SJCRH30 (cell line): ENCODE results near the gene ZPR1. TPM values are rescaled to one million over a fixed set of nuclear protein-coding genes. Genes with fewer than 3 reads are reported as not detected.
"Not testable (repeated sequence)": the region's sequence is repeated elsewhere in the genome, so short reads cannot be mapped to it uniquely, and the experiment has no call there.

Source experiments
- DNase-seq, 2 experiments: peaks; one replicate each; pipeline ENCODE4 v3.0.0-alpha.2; 2015 to 2020
- H3K27ac ChIP-seq: fragments of 250-450 bp; sonication (Bioruptor Pico); 2 replicates; pipeline ENCODE4 v1.5.1; 2020; ENCODE audit warnings: mild to moderate bottlenecking, moderate library complexity
- H3K27me3 ChIP-seq: fragments of 250-450 bp; sonication (Bioruptor Pico); 2 replicates; pipeline ENCODE4 v1.5.1; 2020; ENCODE audit warnings: mild to moderate bottlenecking, moderate library complexity
- H3K36me3 ChIP-seq: fragments of 250-450 bp; sonication (Bioruptor Pico); 2 replicates; pipeline ENCODE4 v1.5.1; 2020; ENCODE audit warnings: mild to moderate bottlenecking, moderate library complexity
- H3K4me1 ChIP-seq: fragments of 250-450 bp; sonication (Bioruptor Pico); 2 replicates; pipeline ENCODE4 v1.5.1; 2020; ENCODE audit warnings: mild to moderate bottlenecking, moderate library complexity
- H3K4me3 ChIP-seq: fragments of 250-450 bp; sonication (Bioruptor Pico); 2 replicates; pipeline ENCODE4 v1.5.1; 2020; ENCODE audit warnings: mild to moderate bottlenecking, moderate library complexity
- H3K9me3 ChIP-seq: fragments of 250-450 bp; sonication (Bioruptor Pico); replicated peaks from 2 replicates; pipeline ENCODE4 v1.5.1; 2020; ENCODE audit warnings: mild to moderate bottlenecking, moderate library complexity
- total RNA-seq: library from RNA; depleted of rRNA; stranded (reverse); fragments of >200 nt; shearing (Covaris generic); gene quantifications from 2 replicates; pipeline ENCODE4 v1.2.3, GENCODE V29; 2014; rRNA removed

The ZPR1 gene, protein sequence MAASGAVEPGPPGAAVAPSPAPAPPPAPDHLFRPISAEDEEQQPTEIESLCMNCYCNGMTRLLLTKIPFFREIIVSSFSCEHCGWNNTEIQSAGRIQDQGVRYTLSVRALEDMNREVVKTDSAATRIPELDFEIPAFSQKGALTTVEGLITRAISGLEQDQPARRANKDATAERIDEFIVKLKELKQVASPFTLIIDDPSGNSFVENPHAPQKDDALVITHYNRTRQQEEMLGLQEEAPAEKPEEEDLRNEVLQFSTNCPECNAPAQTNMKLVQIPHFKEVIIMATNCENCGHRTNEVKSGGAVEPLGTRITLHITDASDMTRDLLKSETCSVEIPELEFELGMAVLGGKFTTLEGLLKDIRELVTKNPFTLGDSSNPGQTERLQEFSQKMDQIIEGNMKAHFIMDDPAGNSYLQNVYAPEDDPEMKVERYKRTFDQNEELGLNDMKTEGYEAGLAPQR
- total RNA-seq, result 33.3 and 42.3 TPM in 2 replicates

DNA sequence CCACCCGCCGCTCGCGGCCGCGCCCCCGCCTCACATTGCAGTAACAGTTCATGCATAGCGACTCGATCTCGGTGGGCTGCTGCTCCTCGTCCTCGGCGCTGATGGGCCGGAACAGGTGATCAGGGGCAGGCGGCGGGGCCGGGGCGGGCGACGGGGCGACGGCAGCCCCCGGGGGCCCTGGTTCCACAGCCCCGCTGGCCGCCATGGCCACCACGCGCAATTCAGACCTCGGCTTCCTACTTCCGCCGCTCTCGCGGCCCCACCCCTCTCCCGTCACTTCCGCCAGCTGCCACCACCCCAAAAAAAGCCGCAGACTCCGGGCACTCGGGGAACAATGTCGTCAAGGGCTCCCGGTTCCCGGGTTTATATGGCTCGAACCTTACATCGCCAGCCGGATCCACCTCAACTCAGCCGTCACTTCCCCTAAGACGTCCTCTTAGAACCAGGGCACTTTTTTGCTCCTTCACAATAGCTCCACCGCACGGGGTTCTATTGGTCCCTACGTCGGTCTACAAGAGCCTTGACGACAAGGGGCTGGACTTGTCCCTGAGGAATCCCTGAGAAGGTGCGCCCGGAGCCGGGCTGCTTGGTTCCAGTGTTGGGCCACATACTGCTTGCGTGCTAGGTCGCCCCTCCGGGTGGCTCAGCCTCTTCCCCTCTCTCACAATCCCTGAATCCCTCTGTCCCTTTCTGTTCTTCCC lies at the start of gene ZPR1:
ZPR1 (minus strand) TSS at position 238 of the 701 bp plus-strand sequence; CDS start at position 205, 33 bp downstream.
- Histone ChIP-seq H3K36me3 (peaks cover 15% of the 10 kb centered on the region), H3K27me3 (no peaks in the 10 kb centered on the region), H3K4me3 (peak within 1 kb of the TSS; percentile 91), H3K4me1 (peaks cover 8% of the 10 kb centered on the region; the same call in 1 of the 2 replicates), H3K9me3 (no peaks in the 10 kb centered on the region), H3K27ac (peak within 1 kb of the TSS; percentile 50)
- peak; percentile 61 to 68 for DNase-seq

DNA sequence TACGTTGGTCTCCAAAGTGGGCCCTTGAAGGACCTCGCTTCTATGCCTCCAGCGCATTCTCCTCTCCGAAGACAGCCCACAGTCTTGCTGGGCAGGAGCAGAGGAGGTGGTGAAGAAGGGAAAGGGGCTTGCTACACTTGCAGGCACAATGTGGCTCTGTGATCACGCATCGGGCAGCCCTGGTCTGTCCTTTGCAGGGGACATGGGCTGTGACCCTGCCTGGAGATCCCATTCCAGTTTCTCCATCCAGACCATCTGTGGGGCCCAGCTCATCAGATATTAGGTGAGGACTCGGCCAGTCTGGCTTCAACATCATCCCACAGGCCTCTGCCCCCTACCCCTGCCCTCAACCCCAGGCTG lies 48.8 kb upstream of the ZPR1 start:
- H3K4me1 ChIP-seq, result no peaks in the 10 kb centered on the region
- H3K9me3 ChIP-seq, result no peaks in the 10 kb centered on the region
- no peak overlapping the region for H3K27ac ChIP-seq
- H3K36me3 ChIP-seq, result no peaks in the 10 kb centered on the region
- no peak overlapping the region for H3K4me3 ChIP-seq
- no peak for DNase-seq
- H3K27me3 ChIP-seq, result no peaks in the 10 kb centered on the region

DNA sequence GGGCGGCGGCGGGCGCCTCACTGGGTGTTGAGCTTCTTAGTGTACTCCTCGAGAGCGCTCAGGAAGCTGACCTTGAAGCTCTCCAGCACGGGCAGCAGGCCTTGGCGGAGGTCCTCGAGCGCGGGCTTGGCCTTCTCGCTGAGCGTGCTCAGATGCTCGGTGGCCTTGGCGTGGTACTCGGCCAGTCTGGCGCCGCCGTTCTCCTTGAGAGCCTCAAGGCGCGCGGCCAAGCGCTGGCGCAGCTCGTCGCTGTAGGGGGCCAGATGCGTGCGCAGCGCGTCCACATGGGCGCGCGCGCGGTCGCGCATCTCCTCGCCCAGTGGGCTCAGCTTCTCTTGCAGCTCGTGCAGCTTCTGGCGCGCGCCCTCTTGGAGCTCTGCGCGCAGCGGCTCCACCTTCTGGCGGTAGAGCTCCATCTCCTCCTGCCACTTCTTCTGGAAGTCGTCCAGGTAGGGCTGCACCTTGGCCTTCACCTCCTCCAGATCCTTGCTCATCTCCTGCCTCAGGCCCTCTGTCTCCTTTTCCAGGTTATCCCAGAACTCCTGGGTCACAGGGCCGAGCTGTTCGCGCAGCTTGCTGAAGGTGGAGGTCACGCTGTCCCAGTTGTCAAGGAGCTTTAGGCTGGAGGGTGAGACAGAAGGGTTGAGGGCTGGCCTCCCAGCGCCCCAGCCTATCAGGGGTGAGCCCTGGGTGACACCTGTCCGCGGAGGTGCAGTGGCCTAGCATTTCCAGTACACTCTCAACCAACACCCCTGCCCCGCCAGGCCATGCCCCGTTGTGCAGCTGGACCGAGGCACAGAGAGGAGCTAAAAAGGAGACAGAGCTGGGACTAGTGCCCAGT lies 48.2 kb upstream of the ZPR1 start:
- Histone ChIP-seq H3K4me3 (no peak overlapping the region), H3K27me3 (no peaks in the 10 kb centered on the region), H3K9me3 (no peaks in the 10 kb centered on the region), H3K36me3 (no peaks in the 10 kb centered on the region), H3K27ac (no peak overlapping the region), H3K4me1 (no peaks in the 10 kb centered on the region)
- no peak for DNase-seq

DNA sequence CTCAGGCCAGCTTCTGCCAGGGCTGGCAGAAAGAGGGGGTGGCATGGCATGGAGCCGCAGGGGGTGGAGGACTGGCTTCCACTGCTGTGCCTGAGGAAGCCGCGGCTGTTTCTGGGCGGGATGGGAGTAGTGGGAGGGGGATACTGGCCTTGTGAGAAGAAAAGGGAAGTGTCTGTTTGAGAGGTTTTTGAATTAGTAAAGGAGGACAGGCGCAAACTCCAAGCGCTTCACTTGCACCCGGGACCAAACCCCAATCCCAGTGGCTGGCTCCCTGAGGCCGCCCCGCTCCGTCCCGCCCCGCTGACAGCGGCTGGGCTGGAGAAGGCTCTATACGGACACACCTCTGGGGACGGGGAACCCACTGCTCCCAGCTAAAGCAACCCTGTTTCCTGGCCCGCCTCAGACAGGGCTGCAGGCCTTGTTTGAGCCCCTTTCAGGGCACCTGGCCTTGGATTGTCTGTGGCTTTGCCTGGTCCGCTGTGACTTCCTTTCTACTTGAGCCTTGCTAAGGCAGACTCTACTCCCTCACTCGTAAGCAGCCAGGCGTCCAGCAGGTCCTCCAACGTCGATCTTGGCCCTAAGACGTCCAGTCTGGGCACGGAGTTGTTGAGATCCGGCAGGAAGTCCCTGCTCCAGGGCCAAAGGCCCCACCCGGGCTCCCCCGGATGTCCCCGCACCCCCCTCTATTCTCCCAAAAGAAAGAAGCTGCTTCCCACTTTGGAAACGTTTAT lies 47.4 kb upstream of the ZPR1 start:
- Histone ChIP-seq H3K27me3 (no peaks in the 10 kb centered on the region), H3K27ac (no peak overlapping the region), H3K4me3 (no peak overlapping the region), H3K9me3 (no peaks in the 10 kb centered on the region), H3K36me3 (no peaks in the 10 kb centered on the region), H3K4me1 (no peaks in the 10 kb centered on the region)
- no peak for DNase-seq

DNA sequence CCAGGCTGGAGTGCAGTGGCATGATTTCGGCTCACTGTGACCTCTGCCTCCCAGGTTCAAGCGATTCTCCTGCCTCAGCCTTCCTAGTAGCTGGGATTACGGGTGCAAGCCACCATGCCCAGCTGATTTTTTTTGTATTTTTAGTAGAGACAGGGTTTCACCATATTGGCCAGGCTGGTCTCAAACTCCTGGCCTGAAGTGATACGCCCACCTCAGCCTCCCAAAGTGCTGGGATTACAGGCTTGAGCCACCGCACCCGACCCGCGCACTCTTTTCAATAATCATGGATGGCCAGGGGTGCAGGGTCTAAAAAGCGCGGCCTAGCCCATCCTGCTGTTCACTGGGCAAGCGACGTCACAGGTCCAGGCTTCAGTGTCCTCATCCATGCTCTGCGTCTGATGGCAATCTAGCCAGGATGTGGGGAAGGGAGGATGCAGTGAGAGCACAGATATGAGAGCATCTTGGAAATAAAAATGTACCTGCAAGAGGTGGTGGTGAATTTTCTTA lies 46.8 kb upstream of the ZPR1 start:
- H3K27ac ChIP-seq, H3K4me3 ChIP-seq, DNase-seq, H3K4me1 ChIP-seq, H3K27me3 ChIP-seq, H3K9me3 ChIP-seq, H3K36me3 ChIP-seq: not testable (repeated sequence)

DNA sequence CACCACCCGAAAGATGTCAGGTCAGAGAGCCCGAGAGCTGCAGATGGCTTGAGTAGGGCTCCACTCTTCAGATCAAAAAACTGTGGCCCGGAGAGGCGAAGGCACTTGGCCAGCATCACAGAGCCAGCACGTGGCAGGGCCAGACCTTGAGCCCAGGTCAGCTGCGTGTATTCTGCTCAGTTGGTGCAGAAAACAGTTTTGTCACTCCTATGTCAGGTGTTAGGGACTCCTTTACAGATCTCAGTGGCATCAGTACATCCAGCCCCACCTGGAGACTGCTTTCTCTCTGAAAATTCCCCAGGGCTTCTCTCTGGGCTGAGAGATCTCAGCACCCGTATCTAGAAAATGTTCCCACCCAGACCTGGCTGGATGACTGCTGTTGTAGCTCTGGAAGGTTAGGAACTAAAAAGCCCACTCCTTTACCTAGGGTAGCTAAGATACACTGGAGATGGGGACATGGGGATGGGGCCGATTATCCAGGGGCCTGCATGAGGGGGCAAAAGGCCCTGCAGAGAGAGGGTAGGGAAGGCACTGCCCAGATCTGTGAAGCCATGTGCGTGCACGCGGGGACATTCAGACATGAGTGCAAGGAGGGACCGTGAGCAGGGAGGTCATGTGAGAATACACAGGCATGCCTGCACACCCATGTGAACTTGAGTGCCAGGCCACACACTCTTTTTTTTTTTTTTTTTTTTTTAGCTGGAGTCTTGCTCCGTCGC lies 46.2 kb upstream of the ZPR1 start:
- DNase-seq, result no peak
- Histone ChIP-seq H3K36me3 (no peaks in the 10 kb centered on the region), H3K9me3 (no peaks in the 10 kb centered on the region), H3K27ac (no peak overlapping the region), H3K4me1 (no peaks in the 10 kb centered on the region), H3K4me3 (no peak overlapping the region), H3K27me3 (no peaks in the 10 kb centered on the region)

DNA sequence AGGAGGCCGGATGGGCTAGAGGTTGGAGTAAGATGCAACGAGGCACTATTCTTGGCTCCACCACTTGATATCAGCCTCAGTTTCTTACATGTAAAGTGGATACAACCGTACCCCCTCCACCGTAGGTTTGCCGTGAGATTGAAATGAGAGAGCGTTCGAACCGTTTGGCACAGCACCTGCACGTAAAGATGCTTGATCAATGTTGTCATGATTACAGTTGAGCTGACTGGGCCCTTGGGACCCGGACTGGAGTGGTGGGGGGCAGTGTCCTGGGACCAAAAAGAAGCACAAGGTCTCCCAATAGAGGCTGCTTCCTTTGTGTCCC lies 45.6 kb upstream of the ZPR1 start:
- Histone ChIP-seq H3K27me3 (no peaks in the 10 kb centered on the region), H3K36me3 (no peaks in the 10 kb centered on the region), H3K4me1 (no peaks in the 10 kb centered on the region), H3K4me3 (no peak overlapping the region), H3K27ac (no peak overlapping the region), H3K9me3 (no peaks in the 10 kb centered on the region)
- DNase-seq, result no peak

DNA sequence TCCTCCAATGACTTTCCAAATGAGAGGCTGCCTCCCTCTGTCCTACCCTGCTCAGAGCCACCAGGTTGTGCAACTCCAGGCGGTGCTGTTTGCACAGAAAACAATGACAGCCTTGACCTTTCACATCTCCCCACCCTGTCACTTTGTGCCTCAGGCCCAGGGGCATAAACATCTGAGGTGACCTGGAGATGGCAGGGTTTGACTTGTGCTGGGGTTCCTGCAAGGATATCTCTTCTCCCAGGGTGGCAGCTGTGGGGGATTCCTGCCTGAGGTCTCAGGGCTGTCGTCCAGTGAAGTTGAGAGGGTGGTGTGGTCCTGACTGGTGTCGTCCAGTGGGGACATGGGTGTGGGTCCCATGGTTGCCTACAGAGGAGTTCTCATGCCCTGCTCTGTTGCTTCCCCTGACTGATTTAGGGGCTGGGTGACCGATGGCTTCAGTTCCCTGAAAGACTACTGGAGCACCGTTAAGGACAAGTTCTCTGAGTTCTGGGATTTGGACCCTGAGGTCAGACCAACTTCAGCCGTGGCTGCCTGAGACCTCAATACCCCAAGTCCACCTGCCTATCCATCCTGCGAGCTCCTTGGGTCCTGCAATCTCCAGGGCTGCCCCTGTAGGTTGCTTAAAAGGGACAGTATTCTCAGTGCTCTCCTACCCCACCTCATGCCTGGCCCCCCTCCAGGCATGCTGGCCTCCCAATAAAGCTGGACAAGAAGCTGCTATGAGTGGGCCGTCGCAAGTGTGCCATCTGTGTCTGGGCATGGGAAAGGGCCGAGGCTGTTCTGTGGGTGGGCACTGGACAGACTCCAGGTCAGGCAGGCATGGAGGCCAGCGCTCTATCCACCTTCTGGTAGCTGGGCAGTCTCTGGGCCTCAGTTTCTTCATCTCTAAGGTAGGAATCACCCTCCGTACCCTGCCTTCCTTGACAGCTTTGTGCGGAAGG lies 44.8 kb upstream of the ZPR1 start:
- H3K27me3 ChIP-seq, result no peaks in the 10 kb centered on the region

DNA sequence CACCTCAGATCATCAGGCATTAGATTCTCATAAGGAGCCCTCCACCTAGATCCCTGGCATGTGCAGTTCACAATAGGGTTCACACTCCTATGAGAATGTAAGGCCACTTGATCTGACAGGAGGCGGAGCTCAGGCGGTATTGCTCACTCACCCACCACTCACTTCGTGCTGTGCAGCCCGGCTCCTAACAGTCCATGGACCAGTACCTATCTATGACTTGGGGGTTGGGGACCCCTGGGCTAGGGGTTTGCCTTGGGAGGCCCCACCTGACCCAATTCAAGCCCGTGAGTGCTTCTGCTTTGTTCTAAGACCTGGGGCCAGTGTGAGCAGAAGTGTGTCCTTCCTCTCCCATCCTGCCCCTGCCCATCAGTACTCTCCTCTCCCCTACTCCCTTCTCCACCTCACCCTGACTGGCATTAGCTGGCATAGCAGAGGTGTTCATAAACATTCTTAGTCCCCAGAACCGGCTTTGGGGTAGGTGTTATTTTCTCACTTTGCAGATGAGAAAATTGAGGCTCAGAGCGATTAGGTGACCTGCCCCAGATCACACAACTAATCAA lies 44.0 kb upstream of the ZPR1 start:
- Histone ChIP-seq H3K27me3 (no peaks in the 10 kb centered on the region), H3K4me3 (no peak overlapping the region)

More for the DNA sequence above, 44.8 kb upstream of the ZPR1 start:
- H3K4me1 ChIP-seq, result no peaks in the 10 kb centered on the region
- no peaks in the 10 kb centered on the region for H3K36me3 ChIP-seq
- H3K4me3 ChIP-seq, result no peak overlapping the region
- no peaks in the 10 kb centered on the region for H3K9me3 ChIP-seq
- no peak overlapping the region for H3K27ac ChIP-seq
- DNase-seq, result no peak

DNA sequence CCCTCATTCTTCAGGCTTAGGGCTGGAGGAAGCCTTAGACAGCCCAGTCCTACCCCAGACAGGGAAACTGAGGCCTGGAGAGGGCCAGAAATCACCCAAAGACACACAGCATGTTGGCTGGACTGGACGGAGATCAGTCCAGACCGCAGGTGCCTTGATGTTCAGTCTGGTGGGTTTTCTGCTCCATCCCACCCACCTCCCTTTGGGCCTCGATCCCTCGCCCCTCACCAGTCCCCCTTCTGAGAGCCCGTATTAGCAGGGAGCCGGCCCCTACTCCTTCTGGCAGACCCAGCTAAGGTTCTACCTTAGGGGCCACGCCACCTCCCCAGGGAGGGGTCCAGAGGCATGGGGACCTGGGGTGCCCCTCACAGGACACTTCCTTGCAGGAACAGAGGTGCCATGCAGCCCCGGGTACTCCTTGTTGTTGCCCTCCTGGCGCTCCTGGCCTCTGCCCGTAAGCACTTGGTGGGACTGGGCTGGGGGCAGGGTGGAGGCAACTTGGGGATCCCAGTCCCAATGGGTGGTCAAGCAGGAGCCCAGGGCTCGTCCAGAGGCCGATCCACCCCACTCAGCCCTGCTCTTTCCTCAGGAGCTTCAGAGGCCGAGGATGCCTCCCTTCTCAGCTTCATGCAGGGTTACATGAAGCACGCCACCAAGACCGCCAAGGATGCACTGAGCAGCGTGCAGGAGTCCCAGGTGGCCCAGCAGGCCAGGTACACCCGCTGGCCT lies 42.5 kb upstream of the ZPR1 start:
- Histone ChIP-seq H3K4me1 (no peaks in the 10 kb centered on the region), H3K27me3 (no peaks in the 10 kb centered on the region), H3K9me3 (no peaks in the 10 kb centered on the region), H3K27ac (no peak overlapping the region), H3K4me3 (no peak overlapping the region), H3K36me3 (no peaks in the 10 kb centered on the region)
- DNase-seq, result no peak

More for the DNA sequence above, 44.0 kb upstream of the ZPR1 start:
- Histone ChIP-seq H3K4me1 (no peaks in the 10 kb centered on the region), H3K36me3 (no peaks in the 10 kb centered on the region), H3K27ac (no peak overlapping the region), H3K9me3 (no peaks in the 10 kb centered on the region)
- no peak for DNase-seq

DNA sequence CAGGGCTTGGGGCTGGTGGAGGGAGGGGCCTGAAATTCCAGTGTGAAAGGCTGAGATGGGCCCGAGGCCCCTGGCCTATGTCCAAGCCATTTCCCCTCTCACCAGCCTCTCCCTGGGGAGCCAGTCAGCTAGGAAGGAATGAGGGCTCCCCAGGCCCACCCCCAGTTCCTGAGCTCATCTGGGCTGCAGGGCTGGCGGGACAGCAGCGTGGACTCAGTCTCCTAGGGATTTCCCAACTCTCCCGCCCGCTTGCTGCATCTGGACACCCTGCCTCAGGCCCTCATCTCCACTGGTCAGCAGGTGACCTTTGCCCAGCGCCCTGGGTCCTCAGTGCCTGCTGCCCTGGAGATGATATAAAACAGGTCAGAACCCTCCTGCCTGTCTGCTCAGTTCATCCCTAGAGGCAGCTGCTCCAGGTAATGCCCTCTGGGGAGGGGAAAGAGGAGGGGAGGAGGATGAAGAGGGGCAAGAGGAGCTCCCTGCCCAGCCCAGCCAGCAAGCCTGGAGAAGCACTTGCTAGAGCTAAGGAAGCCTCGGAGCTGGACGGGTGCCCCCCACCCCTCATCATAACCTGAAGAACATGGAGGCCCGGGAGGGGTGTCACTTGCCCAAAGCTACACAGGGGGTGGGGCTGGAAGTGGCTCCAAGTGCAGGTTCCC lies 41.8 kb upstream of the ZPR1 start, which contains the start of gene APOC3:
APOC3 (plus strand) TSS at position 383 of the 659 bp plus-strand sequence. CDS start 676 bp downstream, outside the sequence.
- Histone ChIP-seq H3K27ac (no peak within 1 kb of the TSS), H3K36me3 (no peaks in the 10 kb centered on the region), H3K4me3 (no peak within 1 kb of the TSS), H3K27me3 (no peaks in the 10 kb centered on the region), H3K4me1 (no peaks in the 10 kb centered on the region), H3K9me3 (no peaks in the 10 kb centered on the region)
- DNase-seq, result no peak
